HCT116 (cell line): Measurements from ENCODE around the gene CTSE.

Experiments used
- EZH2 ChIP-seq: fragments of 200-600 bp; sonication (generic); IDR thresholded peaks from 2 replicates; pipeline ENCODE4 v1.6.1; 2017; ENCODE audit warnings: antibody characterized with exemption, mixed run types
- EZH2phosphoT487 ChIP-seq: fragments of 200-600 bp; IDR thresholded peaks from 2 replicates; pipeline ENCODE4 v1.6.1; 2018; ENCODE audit warnings: antibody characterized with exemption, borderline replicate concordance
- JUND ChIP-seq: IDR thresholded peaks from 2 replicates; pipeline ENCODE4 v1.6.1; 2012
- POLR2A ChIP-seq: IDR thresholded peaks from 2 replicates; pipeline ENCODE4 v1.7.0; 2011; ENCODE audit warnings: borderline replicate concordance; ENCODE audit not compliant: insufficient read depth, insufficient read length; ENCODE audit errors: extremely low read depth
- POLR2AphosphoS5 ChIP-seq: IDR thresholded peaks from 2 replicates; pipeline ENCODE4 v1.6.1; 2011; ENCODE audit warnings: mild to moderate bottlenecking, low read depth, low read length, moderate library complexity
- SIN3A ChIP-seq: IDR thresholded peaks from 2 replicates; pipeline ENCODE4 v1.6.1; 2012; ENCODE audit warnings: low read depth
- TF ChIP-seq, protein P1 (sequence below), 3 experiments: fragments of 200-600 bp in 1 of 3; sonication (generic) in 1 of 3; IDR thresholded peaks in 2 of 3; conservative IDR thresholded peaks in 1 of 3; 2 replicates each; pipeline ENCODE4 v1.5.1; 2012 to 2017; ENCODE audit warnings: low read depth in 2 of 3, low read length in 2 of 3, antibody characterized with exemption in 1 of 3, borderline replicate concordance in 1 of 3, control low read depth in 1 of 3, mild to moderate bottlenecking in 1 of 3, mixed read lengths in 1 of 3, mixed run types in 1 of 3, moderate library complexity in 1 of 3; ENCODE audit not compliant: insufficient read depth in 1 of 3
- TF ChIP-seq, protein P2 (sequence below): IDR thresholded peaks from 2 replicates; pipeline ENCODE4 v1.6.1; 2012

DNA sequence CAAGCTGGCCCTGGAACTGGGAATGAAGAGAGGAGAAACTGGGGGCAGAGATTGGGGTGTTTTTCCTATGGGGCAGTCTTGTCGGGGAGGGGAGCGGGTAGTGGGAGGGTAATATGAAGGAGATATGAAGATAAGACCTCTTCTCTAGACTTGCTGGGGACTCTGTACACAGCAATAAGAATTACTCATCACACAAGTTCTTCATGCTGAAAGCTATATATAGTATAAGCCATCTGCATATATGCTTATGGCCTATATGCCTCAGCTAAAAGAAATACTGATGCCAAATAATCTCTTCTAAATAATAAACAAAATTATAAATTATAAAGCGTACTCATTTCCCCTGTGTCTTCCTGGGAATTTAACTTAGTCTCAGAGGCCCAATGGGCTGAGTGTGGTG, 37.1 kb upstream of the CTSE start:
- TF ChIP-seq, protein P1, sequence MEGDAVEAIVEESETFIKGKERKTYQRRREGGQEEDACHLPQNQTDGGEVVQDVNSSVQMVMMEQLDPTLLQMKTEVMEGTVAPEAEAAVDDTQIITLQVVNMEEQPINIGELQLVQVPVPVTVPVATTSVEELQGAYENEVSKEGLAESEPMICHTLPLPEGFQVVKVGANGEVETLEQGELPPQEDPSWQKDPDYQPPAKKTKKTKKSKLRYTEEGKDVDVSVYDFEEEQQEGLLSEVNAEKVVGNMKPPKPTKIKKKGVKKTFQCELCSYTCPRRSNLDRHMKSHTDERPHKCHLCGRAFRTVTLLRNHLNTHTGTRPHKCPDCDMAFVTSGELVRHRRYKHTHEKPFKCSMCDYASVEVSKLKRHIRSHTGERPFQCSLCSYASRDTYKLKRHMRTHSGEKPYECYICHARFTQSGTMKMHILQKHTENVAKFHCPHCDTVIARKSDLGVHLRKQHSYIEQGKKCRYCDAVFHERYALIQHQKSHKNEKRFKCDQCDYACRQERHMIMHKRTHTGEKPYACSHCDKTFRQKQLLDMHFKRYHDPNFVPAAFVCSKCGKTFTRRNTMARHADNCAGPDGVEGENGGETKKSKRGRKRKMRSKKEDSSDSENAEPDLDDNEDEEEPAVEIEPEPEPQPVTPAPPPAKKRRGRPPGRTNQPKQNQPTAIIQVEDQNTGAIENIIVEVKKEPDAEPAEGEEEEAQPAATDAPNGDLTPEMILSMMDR (IDR thresholded peaks at IDR 0.05 in 2 of 3, conservative IDR thresholded peaks at IDR 0.05 in 1 of 3; ENCODE audit: borderline replicate concordance in 1 of 3, insufficient read depth in 1 of 3, low read depth in 2 of 3, low read length in 2 of 3), result no peak
- no peak for TF ChIP-seq JUND
- no peak for TF ChIP-seq EZH2
- no peak for TF ChIP-seq EZH2phosphoT487
- no peak for TF ChIP-seq POLR2A
- TF ChIP-seq, protein P2, sequence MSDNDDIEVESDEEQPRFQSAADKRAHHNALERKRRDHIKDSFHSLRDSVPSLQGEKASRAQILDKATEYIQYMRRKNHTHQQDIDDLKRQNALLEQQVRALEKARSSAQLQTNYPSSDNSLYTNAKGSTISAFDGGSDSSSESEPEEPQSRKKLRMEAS, result no peak
- no peak for TF ChIP-seq POLR2AphosphoS5
- no peak for TF ChIP-seq SIN3A
